AG04450 (cell line): ENCODE data around the gene TCEA2. TPM values are rescaled to one million over a fixed set of nuclear protein-coding genes. Genes with fewer than 3 reads are reported as not detected.

Source experiments
- CTCF ChIA-PET: fragments of 300-600, 350-600 bp; formaldehyde crosslinking; extraction: SDS; loops from one replicate; lab custom pipeline; 2022; ENCODE audit warnings: antibody characterized with exemption, inconsistent platforms; lab: Charles Lee
- POLR2A ChIA-PET: fragments of 350-600 bp; formaldehyde crosslinking; extraction: SDS; loops from one replicate; lab custom pipeline; 2021; ENCODE audit warnings: antibody characterized with exemption, inconsistent platforms; lab: Yijun Ruan, JAX
- DNase-seq: peaks from one replicate; pipeline ENCODE4 v3.0.0-alpha.2; 2011; ENCODE audit warnings: low read depth, low spot score
- H3K27ac ChIP-seq: one replicate; pipeline ENCODE4 v1.5.1; 2012; ENCODE audit warnings: low read depth, low read length, control low read depth
- H3K27me3 ChIP-seq: one replicate; pipeline ENCODE4 v1.6.0; 2012; ENCODE audit warnings: low read length; ENCODE audit not compliant: control insufficient read depth, insufficient read depth
- H3K4me3 ChIP-seq: 2 replicates; pipeline ENCODE4 v1.5.1; 2011; ENCODE audit warnings: mild to moderate bottlenecking, low read depth, low read length, control low read depth
- H3K9me3 ChIP-seq: 2 replicates; pipeline ENCODE4 v1.5.1; 2012; ENCODE audit warnings: low read length; ENCODE audit not compliant: control insufficient read depth, insufficient read depth
- CTCF ChIP-seq: IDR thresholded peaks from 2 replicates; pipeline ENCODE4 v1.5.1; 2011; ENCODE audit warnings: low read depth, low read length, control low read depth, inconsistent platforms
- polyA plus RNA-seq: library from polyadenylated mRNA; depleted of rRNA; stranded (reverse); fragments of >200 nt; gene quantifications from 2 replicates; pipeline ENCODE4 v1.2.3, GENCODE V29; 2011

TCEA2 gene
- polyA plus RNA-seq, 1 experiment = 12.8 TPM

- Histone ChIP-seq H3K9me3 (no peaks in the 10 kb centered on the region; the same call in 1 of the 2 replicates), H3K4me3 (no peak overlapping the region), H3K27me3 (peaks cover 8% of the 10 kb centered on the region), H3K27ac (no peak overlapping the region)
- ChIA-PET CTCF (no interaction called here), POLR2A (no interaction called here)
- no peak for TF ChIP-seq CTCF
- DNase-seq = no peak
Observed at GRCh38 chr20:64032706-64033624, 30.0 kb upstream of the TCEA2 start.

GRCh38 chr20:64033981-64034493, 29.0 kb upstream of the TCEA2 start:
- no peak for TF ChIP-seq CTCF
- Histone ChIP-seq H3K27ac (no peak overlapping the region), H3K9me3 (no peaks in the 10 kb centered on the region; the same call in 1 of the 2 replicates), H3K4me3 (no peak overlapping the region), H3K27me3 (peaks cover 12% of the 10 kb centered on the region)
- ChIA-PET POLR2A (no interaction called here), CTCF (no interaction called here)
- DNase-seq = no peak

- Histone ChIP-seq H3K27ac (no peak overlapping the region), H3K9me3 (no peaks in the 10 kb centered on the region; the same call in 1 of the 2 replicates), H3K27me3 (peaks cover 25% of the 10 kb centered on the region), H3K4me3 (no peak overlapping the region)
- no peak for TF ChIP-seq CTCF
- no peak for DNase-seq
- CTCF ChIA-PET = interaction anchor here (0.8 kb wide), 1 partner anchor 55 kb away, joined by 3 read pairs; the partner anchor contains the start of gene PRPF6
- POLR2A ChIA-PET = no interaction called here
Observed at GRCh38 chr20:64035066-64035932, 27.7 kb upstream of the TCEA2 start.

- no peak for DNase-seq
- POLR2A ChIA-PET = no interaction called here
- CTCF ChIA-PET = no interaction called here
- Histone ChIP-seq H3K4me3 (no peak within 1 kb of the TSS), H3K9me3 (no peaks in the 10 kb centered on the region; the same call in 1 of the 2 replicates), H3K27ac (no peak within 1 kb of the TSS), H3K27me3 (peaks cover 31% of the 10 kb centered on the region)
- no peak for TF ChIP-seq CTCF
Observed at GRCh38 chr20:64035933-64036345, 27.1 kb upstream of the TCEA2 start, which contains the start of gene C20orf204. C20orf204 (plus strand) TSS chr20:64036182; CDS start chr20:64036324, 142 bp downstream.
